HepG2 (cell line): ENCODE results near the gene ACBD3. TPM values are rescaled to one million over a fixed set of nuclear protein-coding genes. Genes with fewer than 3 reads are reported as not detected.
A peak's percentile ranks its signal among the peaks of the same experiment; 100 is the strongest.

Experiments used
- ARNTL ChIP-seq: sonication (generic); formaldehyde crosslinking; IDR thresholded peaks from 2 replicates; pipeline ENCODE4 v1.4.0; 2020; ENCODE audit warnings: mild to moderate bottlenecking, missing genetic modification reagents
- ASH2L ChIP-seq: fragments of 300-600, 200-600 bp; sonication (generic); IDR thresholded peaks from 2 replicates; pipeline ENCODE4 v1.7.0; 2017; ENCODE audit warnings: low read depth, mild to moderate bottlenecking, moderate library complexity, mixed read lengths, low read length; ENCODE audit not compliant: insufficient read length
- ATF1 ChIP-seq: IDR thresholded peaks from 2 replicates; pipeline ENCODE4 v1.6.1; 2016; ENCODE audit warnings: mild to moderate bottlenecking, control low read depth
- CBX1 ChIP-seq: IDR thresholded peaks from one replicate; pipeline ENCODE4 v1.6.1; 2016; ENCODE audit warnings: antibody characterized with exemption, low read depth
- CBX2 ChIP-seq, 2 experiments: fragments of 200-600 bp in 1 of 2; sonication (generic); formaldehyde crosslinking in 1 of 2; IDR thresholded peaks; 2 replicates each; pipeline versions ENCODE4 v1.7.0 to v1.8.1; 2018 to 2022; ENCODE audit warnings: low read depth in 2 of 2, low read length in 1 of 2, mild to moderate bottlenecking in 1 of 2, missing genetic modification reagents in 1 of 2
- ELF1 ChIP-seq: sonication (generic); formaldehyde crosslinking; IDR thresholded peaks from 2 replicates; pipeline ENCODE4 v1.4.0; 2020; ENCODE audit warnings: missing genetic modification reagents
- FOXA3 ChIP-seq: IDR thresholded peaks from 2 replicates; pipeline ENCODE4 v1.6.1; 2016; ENCODE audit warnings: missing genetic modification reagents, missing compliant biosample characterization
- FOXJ3 ChIP-seq: sonication (generic); formaldehyde crosslinking; IDR thresholded peaks from 2 replicates; pipeline ENCODE4 v1.4.0; 2020; ENCODE audit warnings: missing genetic modification reagents, mild to moderate bottlenecking, borderline replicate concordance
- GABPB1 ChIP-seq: IDR thresholded peaks from 2 replicates; pipeline ENCODE4 v1.6.1; 2016; ENCODE audit warnings: mild to moderate bottlenecking, missing genetic modification reagents, moderate library complexity, missing compliant biosample characterization
- HIVEP1 ChIP-seq: sonication (generic); formaldehyde crosslinking; IDR thresholded peaks from 2 replicates; pipeline ENCODE4 v1.4.0; 2020; ENCODE audit warnings: mild to moderate bottlenecking, missing genetic modification reagents
- HNF4G ChIP-seq, 2 experiments: sonication (generic) in 1 of 2; formaldehyde crosslinking in 1 of 2; IDR thresholded peaks; 2 replicates each; pipeline versions ENCODE4 v1.4.0 to v1.6.1; 2011 to 2020; ENCODE audit warnings: borderline replicate concordance in 2 of 2, low read depth in 2 of 2, mild to moderate bottlenecking in 2 of 2, low read length in 1 of 2, missing genetic modification reagents in 1 of 2, moderate library complexity in 1 of 2
- NCOA2 ChIP-seq: sonication (generic); formaldehyde crosslinking; IDR thresholded peaks from 2 replicates; pipeline ENCODE4 v1.8.0; 2022; ENCODE audit warnings: inconsistent platforms
- NFYB ChIP-seq: sonication (generic); formaldehyde crosslinking; IDR thresholded peaks from 2 replicates; pipeline ENCODE4 v1.4.0; 2020; ENCODE audit warnings: missing genetic modification reagents
- PITX1 ChIP-seq: sonication (generic); formaldehyde crosslinking; IDR thresholded peaks from 2 replicates; pipeline ENCODE4 v1.5.1; 2020; ENCODE audit warnings: mild to moderate bottlenecking, missing genetic modification reagents
- POGZ ChIP-seq: sonication (generic); formaldehyde crosslinking; IDR thresholded peaks from 2 replicates; pipeline ENCODE4 v1.4.0; 2020; ENCODE audit warnings: mild to moderate bottlenecking, missing genetic modification reagents
- RNF2 ChIP-seq: fragments of 450-650 bp; conservative IDR thresholded peaks from 2 replicates; pipeline ENCODE4 v1.6.1; 2016; ENCODE audit warnings: low read depth
- TAF1 ChIP-seq: sonication (generic); formaldehyde crosslinking; IDR thresholded peaks from 2 replicates; pipeline ENCODE4 v1.4.0; 2020; ENCODE audit warnings: missing genetic modification reagents
- TCF7 ChIP-seq: sonication (generic); IDR thresholded peaks from 2 replicates; pipeline ENCODE4 v1.6.1; 2016; ENCODE audit warnings: antibody characterized with exemption, low read depth
- ZNF205 ChIP-seq: IDR thresholded peaks from 2 replicates; pipeline ENCODE4 v1.6.1; 2018; ENCODE audit warnings: missing biosample characterization, missing genetic modification reagents
- ZNF296 ChIP-seq: sonication (generic); formaldehyde crosslinking; conservative IDR thresholded peaks from 2 replicates; pipeline ENCODE4 v1.5.0; 2020; ENCODE audit warnings: mild to moderate bottlenecking, missing genetic modification reagents
- ZNF33B ChIP-seq: sonication (generic); formaldehyde crosslinking; IDR thresholded peaks from 2 replicates; pipeline ENCODE4 v1.5.1; 2020; ENCODE audit warnings: mild to moderate bottlenecking, missing genetic modification reagents
- ZNF382 ChIP-seq: sonication (generic); formaldehyde crosslinking; IDR thresholded peaks from 2 replicates; pipeline ENCODE4 v1.5.0; 2020; ENCODE audit warnings: missing genetic modification reagents, mild to moderate bottlenecking, borderline replicate concordance
- ZNF503 ChIP-seq: sonication (generic); formaldehyde crosslinking; IDR thresholded peaks from 2 replicates; pipeline ENCODE4 v1.4.0; 2020; ENCODE audit warnings: missing genetic modification reagents
- polyA plus RNA-seq, 8 experiments: library from polyadenylated mRNA; depleted of rRNA in 3 of 8; stranded (reverse) in 7 of 8; unstranded in 1 of 8; fragments of >200 nt; fragmentation: Illumina TruSeq in 4 of 8; extraction: Trizol in 4 of 8; gene quantifications; 2 replicates each; pipeline versions ENCODE4 v1.2.1 to v1.2.3, GENCODE V29; 2011 to 2016; ENCODE audit warnings: low read depth in 4 of 8, missing spikeins in 1 of 8, mixed read lengths in 1 of 8; ENCODE audit not compliant: insufficient read depth in 1 of 8
- total RNA-seq, 5 experiments: library from RNA; depleted of rRNA; stranded (reverse); fragments of >200 nt; fragmentation: Illumina TruSeq; extraction: Trizol; gene quantifications; 2 replicates each; pipeline ENCODE4 v1.2.3, GENCODE V29; 2016; ENCODE audit warnings: low read depth in 1 of 5
- TF ChIP-seq, protein P1 (sequence below): sonication (generic); formaldehyde crosslinking; IDR thresholded peaks from 2 replicates; pipeline ENCODE4 v1.5.0; 2020; ENCODE audit warnings: mild to moderate bottlenecking, missing genetic modification reagents, moderate library complexity
- TF ChIP-seq, protein P2 (sequence below): IDR thresholded peaks from 2 replicates; pipeline ENCODE4 v1.6.1; 2016; ENCODE audit warnings: low read depth, borderline replicate concordance
- TF ChIP-seq, protein P3 (sequence below): conservative IDR thresholded peaks from 2 replicates; pipeline ENCODE4 v1.6.1; 2018; ENCODE audit warnings: missing genetic modification reagents

ACBD3 gene
- total and polyA plus RNA-seq, 2 of the 13 experiments (the other 11 are each of a cell fraction or from before 2014, with no cell fraction given) = 24.3 to 39.3 TPM

DNA sequence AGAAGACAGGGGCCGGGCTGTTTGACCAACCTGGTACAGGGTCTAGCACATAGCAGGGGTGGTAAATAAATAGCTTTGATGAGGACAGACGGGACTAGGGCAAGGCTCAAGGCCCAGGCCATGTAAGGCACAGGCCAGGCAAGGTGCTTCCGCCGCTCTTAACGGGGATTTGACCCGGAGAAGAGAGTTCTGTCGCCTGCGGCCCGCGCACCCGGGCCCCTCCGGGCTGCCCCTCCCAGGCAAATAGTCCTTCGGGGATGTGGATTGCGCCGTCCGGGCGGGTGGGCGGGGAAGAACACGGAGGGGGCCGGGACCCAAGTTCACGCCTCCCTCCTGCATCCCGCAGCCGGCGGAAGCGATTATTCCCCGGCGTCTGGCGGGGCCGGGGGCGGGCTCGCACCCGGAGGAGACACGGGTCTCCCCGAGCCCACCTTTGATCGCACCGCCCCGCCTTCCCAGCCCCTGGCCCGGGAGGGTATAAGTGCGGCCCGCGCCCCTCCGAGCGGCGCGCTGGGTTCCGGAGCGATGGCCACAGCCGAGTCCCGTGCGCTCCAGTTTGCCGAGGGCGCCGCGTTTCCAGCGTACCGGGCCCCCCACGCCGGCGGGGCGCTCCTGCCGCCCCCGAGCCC is 36.7 kb upstream of the ACBD3 start, which contains the start of gene MIXL1 (continued):
- TF ChIP-seq PITX1 = peak; percentile 73
- no peak for TF ChIP-seq ZNF296
- TF ChIP-seq ZNF382 (CRISPR knock-in tag) = no peak
- TF ChIP-seq HNF4G (IDR thresholded peaks at IDR 0.05; ENCODE audit: borderline replicate concordance, low read depth, low read length) = peak; percentile 58
- TF ChIP-seq HNF4G (CRISPR knock-in tag; IDR thresholded peaks at IDR 0.05; ENCODE audit: borderline replicate concordance, low read depth) = peak; percentile 84; the same call in 1 of the 2 replicates
- no peak for TF ChIP-seq CBX1
- TF ChIP-seq POGZ (CRISPR knock-in tag) = peak; percentile 61; the same call in 1 of the 2 replicates
- no peak for TF ChIP-seq CBX2 (IDR thresholded peaks at IDR 0.05; ENCODE audit: low read depth, low read length)
- no peak for TF ChIP-seq CBX2 (CRISPR knock-in tag; IDR thresholded peaks at IDR 0.05; ENCODE audit: low read depth)
- TF ChIP-seq ZNF33B = no peak
- peak; percentile 73 for TF ChIP-seq GABPB1 (CRISPR knock-in tag)
- TF ChIP-seq, protein P1, sequence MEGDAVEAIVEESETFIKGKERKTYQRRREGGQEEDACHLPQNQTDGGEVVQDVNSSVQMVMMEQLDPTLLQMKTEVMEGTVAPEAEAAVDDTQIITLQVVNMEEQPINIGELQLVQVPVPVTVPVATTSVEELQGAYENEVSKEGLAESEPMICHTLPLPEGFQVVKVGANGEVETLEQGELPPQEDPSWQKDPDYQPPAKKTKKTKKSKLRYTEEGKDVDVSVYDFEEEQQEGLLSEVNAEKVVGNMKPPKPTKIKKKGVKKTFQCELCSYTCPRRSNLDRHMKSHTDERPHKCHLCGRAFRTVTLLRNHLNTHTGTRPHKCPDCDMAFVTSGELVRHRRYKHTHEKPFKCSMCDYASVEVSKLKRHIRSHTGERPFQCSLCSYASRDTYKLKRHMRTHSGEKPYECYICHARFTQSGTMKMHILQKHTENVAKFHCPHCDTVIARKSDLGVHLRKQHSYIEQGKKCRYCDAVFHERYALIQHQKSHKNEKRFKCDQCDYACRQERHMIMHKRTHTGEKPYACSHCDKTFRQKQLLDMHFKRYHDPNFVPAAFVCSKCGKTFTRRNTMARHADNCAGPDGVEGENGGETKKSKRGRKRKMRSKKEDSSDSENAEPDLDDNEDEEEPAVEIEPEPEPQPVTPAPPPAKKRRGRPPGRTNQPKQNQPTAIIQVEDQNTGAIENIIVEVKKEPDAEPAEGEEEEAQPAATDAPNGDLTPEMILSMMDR = 0 out of 2 replicates have a peak, but pooled peaks have one; percentile 7
- TF ChIP-seq ZNF205 = 0 out of 2 replicates have a peak, but pooled peaks have one; percentile 21
- TF ChIP-seq RNF2 = no peak
- peak; percentile 63; the same call in 1 of the 2 replicates for TF ChIP-seq FOXJ3 (CRISPR knock-in tag)
- TF ChIP-seq, protein P2, sequence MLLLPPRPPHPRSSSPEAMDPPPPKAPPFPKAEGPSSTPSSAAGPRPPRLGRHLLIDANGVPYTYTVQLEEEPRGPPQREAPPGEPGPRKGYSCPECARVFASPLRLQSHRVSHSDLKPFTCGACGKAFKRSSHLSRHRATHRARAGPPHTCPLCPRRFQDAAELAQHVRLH = peak; percentile 52; the same call in 1 of the 2 replicates
- peak; percentile 68 for TF ChIP-seq TCF7
- TF ChIP-seq, protein P3, sequence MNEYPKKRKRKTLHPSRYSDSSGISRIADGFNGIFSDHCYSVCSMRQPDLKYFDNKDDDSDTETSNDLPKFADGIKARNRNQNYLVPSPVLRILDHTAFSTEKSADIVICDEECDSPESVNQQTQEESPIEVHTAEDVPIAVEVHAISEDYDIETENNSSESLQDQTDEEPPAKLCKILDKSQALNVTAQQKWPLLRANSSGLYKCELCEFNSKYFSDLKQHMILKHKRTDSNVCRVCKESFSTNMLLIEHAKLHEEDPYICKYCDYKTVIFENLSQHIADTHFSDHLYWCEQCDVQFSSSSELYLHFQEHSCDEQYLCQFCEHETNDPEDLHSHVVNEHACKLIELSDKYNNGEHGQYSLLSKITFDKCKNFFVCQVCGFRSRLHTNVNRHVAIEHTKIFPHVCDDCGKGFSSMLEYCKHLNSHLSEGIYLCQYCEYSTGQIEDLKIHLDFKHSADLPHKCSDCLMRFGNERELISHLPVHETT = peak; percentile 89
- TF ChIP-seq ARNTL (CRISPR knock-in tag) = peak; percentile 76
- TF ChIP-seq FOXA3 (CRISPR knock-in tag) = peak; percentile 47; the same call in 1 of the 2 replicates
- peak; percentile 81; the same call in 1 of the 2 replicates for TF ChIP-seq ZNF503 (CRISPR knock-in tag)
- TF ChIP-seq HIVEP1 (CRISPR knock-in tag) = peak; percentile 81
- peak; percentile 71 for TF ChIP-seq ASH2L
- TF ChIP-seq TAF1 (CRISPR knock-in tag) = peak; percentile 55; the same call in 1 of the 2 replicates
- TF ChIP-seq NFYB (CRISPR knock-in tag) = peak; percentile 28; the same call in 1 of the 2 replicates
- 0 out of 2 replicates have a peak, but pooled peaks have one; percentile 32 for TF ChIP-seq ELF1
- peak; percentile 70 for TF ChIP-seq NCOA2
- no peak for TF ChIP-seq ATF1 (CRISPR knock-in tag)
